Fibroblast of lung (primary cell): ENCODE measurements around the gene CX3CL1.

Source experiments
- CTCF ChIP-seq, 2 donors: IDR thresholded peaks in 1 of 2; conservative IDR thresholded peaks in 1 of 2; 1 replicate in 1 of 2; 2 replicates in 1 of 2; pipeline ENCODE4 v1.5.1; 2011 to 2012; ENCODE audit warnings: low read length in 2 of 2, control low read depth in 1 of 2, inconsistent platforms in 1 of 2, low read depth in 1 of 2, mild to moderate bottlenecking in 1 of 2
- EZH2 ChIP-seq: IDR thresholded peaks from 2 replicates; pipeline ENCODE4 v1.5.1; 2012; ENCODE audit warnings: low read length, control low read depth, mild to moderate bottlenecking; ENCODE audit errors: missing control alignments

GRCh38 chr16:57401943-57402640, 29.8 kb downstream of the CX3CL1 start:
- TF ChIP-seq CTCF (conservative IDR thresholded peaks at IDR 0.05 in 1 of 2, IDR thresholded peaks at IDR 0.05 in 1 of 2; ENCODE audit: low read depth in 1 of 2, low read length in 2 of 2), result no peak
- TF ChIP-seq EZH2, result no peak
